ENCODE measurements around the gene ANKS6. TPM values are rescaled to one million over a fixed set of nuclear protein-coding genes. Genes with fewer than 3 reads are reported as not detected.

The ANKS6 gene
- total RNA-seq, 1 donor from 2014 or later, result 26.7 TPM

DNA sequence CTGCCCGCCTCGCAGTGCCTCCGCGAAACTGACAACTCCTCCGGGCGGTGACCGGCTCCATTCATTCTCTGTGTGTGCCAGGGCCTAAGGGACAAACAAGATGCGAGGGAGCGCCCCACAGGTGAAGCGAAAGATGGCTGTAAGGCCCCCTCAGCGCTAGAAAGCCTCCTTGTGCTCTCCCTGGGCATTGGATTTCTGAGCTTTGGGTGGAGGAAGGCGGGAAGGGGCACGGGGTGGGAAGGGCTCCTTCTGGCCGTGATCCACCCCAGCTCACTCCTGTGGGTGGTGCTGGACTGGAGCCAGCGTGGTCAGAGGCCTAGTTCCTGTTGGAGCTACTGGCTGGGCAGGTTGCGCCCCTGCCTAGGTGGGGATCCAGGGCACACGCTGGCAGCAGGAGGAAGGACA is 12.1 kb upstream of the ANKS6 start:
- H3K27me3 ChIP-seq, result no peaks in the 10 kb centered on the region
- TF ChIP-seq, protein P1, sequence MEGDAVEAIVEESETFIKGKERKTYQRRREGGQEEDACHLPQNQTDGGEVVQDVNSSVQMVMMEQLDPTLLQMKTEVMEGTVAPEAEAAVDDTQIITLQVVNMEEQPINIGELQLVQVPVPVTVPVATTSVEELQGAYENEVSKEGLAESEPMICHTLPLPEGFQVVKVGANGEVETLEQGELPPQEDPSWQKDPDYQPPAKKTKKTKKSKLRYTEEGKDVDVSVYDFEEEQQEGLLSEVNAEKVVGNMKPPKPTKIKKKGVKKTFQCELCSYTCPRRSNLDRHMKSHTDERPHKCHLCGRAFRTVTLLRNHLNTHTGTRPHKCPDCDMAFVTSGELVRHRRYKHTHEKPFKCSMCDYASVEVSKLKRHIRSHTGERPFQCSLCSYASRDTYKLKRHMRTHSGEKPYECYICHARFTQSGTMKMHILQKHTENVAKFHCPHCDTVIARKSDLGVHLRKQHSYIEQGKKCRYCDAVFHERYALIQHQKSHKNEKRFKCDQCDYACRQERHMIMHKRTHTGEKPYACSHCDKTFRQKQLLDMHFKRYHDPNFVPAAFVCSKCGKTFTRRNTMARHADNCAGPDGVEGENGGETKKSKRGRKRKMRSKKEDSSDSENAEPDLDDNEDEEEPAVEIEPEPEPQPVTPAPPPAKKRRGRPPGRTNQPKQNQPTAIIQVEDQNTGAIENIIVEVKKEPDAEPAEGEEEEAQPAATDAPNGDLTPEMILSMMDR (IDR thresholded peaks at IDR 0.05), result no peak
- H3K27ac ChIP-seq, result peak overlapping the region; percentile 51
- intact Hi-C loops (cut with DNase I), result no loop called here
- peak; percentile 93 for DNase-seq
- H3K9me3 ChIP-seq, result no peaks in the 10 kb centered on the region
- ATAC-seq, result peak; percentile 81
- no peaks in the 10 kb centered on the region for H3K36me3 ChIP-seq
- peaks cover 21% of the 10 kb centered on the region for H3K4me1 ChIP-seq
- peak overlapping the region; percentile 56 for H3K4me3 ChIP-seq

- intact Hi-C loops (cut with DNase I), result no loop called here
- Histone ChIP-seq H3K9me3 (no peaks in the 10 kb centered on the region), H3K4me1 (peaks cover 21% of the 10 kb centered on the region), H3K36me3 (no peaks in the 10 kb centered on the region), H3K4me3 (peak overlapping the region; percentile 56), H3K27ac (peak overlapping the region; percentile 51), H3K27me3 (no peaks in the 10 kb centered on the region)
- ATAC-seq (peak; percentile 10), DNase-seq (peak; percentile 72)
- TF ChIP-seq, protein P1 (IDR thresholded peaks at IDR 0.05), result no peak
Measured at GRCh38 chr9:98807814-98808195, 11.4 kb upstream of the ANKS6 start.

DNA sequence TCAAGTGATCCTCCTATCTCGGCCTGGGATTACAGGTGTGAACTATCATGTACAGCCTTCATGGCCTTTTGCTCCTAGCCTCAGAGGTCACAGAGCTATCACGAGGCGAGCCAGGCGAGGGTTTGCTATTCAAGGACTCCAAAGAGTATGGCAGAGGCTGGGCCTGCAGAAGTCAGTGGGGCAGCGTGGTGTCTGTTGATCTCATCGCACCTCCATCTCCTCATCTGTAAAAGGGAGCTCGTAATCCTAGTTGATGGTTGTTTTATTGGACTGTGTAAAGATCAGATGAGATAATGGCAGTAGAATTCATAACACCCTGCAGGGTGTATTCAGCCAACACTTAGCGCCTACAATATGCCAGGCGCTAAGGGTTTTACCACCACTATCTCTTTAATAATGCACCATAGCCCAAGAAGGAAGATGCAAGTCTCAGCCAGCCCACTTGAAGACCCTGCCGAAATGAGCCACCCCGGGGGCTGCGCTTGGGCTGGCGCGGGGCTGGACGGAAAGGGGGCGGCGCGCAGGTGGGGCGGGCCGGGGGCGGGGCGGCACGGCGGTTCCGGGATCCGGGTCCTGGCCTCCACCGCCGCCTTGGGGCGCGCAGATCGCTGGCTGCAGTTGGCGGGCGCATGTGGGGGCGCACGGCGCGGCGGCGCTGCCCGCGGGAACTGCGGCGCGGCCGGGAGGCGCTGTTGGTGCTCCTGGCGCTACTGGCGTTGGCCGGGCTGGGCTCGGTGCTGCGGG is 10.9 kb upstream of the ANKS6 start, which contains the start of gene GALNT12:
Gene GALNT12, plus strand, starts transcription at position 601 of the 744 bp plus-strand sequence. Its CDS starts 29 bp downstream, at position 630.
- peak within 1 kb of the TSS; percentile 51 for H3K27ac ChIP-seq
- no peaks in the 10 kb centered on the region for H3K9me3 ChIP-seq
- H3K4me3 ChIP-seq, result peak within 1 kb of the TSS; percentile 56
- peaks cover 21% of the 10 kb centered on the region for H3K4me1 ChIP-seq
- ATAC-seq (peak; percentile 71), DNase-seq (peak; percentile 78)
- no peaks in the 10 kb centered on the region for H3K36me3 ChIP-seq
- no peaks in the 10 kb centered on the region for H3K27me3 ChIP-seq
- TF ChIP-seq, protein P1 (IDR thresholded peaks at IDR 0.05), result no peak
- intact Hi-C loops (cut with DNase I), result no loop called here

- ATAC-seq, result no peak
Measured at GRCh38 chr9:98806394-98807035, 10.2 kb upstream of the ANKS6 start.

GRCh38 chr9:98805506-98806272 is 9.3 kb upstream of the ANKS6 start:
- peaks cover 21% of the 10 kb centered on the region for H3K4me1 ChIP-seq
- no peaks in the 10 kb centered on the region for H3K9me3 ChIP-seq
- H3K27me3 ChIP-seq, result no peaks in the 10 kb centered on the region
- TF ChIP-seq, protein P1 (IDR thresholded peaks at IDR 0.05), result no peak
- ATAC-seq (no peak), DNase-seq (no peak)
- H3K27ac ChIP-seq, result no peak overlapping the region
- intact Hi-C loops (cut with DNase I), result no loop called here
- no peak overlapping the region for H3K4me3 ChIP-seq
- no peaks in the 10 kb centered on the region for H3K36me3 ChIP-seq

More at GRCh38 chr9:98806394-98807035, 10.2 kb upstream of the ANKS6 start:
- intact Hi-C loops (cut with DNase I), result no loop called here
- peak overlapping the region; percentile 56 for H3K4me3 ChIP-seq
- TF ChIP-seq, protein P1 (IDR thresholded peaks at IDR 0.05), result peak; percentile 27
- no peak for DNase-seq
- no peaks in the 10 kb centered on the region for H3K9me3 ChIP-seq
- H3K4me1 ChIP-seq, result peaks cover 21% of the 10 kb centered on the region
- no peaks in the 10 kb centered on the region for H3K27me3 ChIP-seq
- H3K36me3 ChIP-seq, result no peaks in the 10 kb centered on the region
- no peak overlapping the region for H3K27ac ChIP-seq

Measured in upper lobe of right lung (tissue), 1 donor.